CD4-positive, alpha-beta T cell treated with Interleukin-1 beta for 1 hour (primary cell): Measurements from ENCODE around the gene MSS51.
"Not testable (repeated sequence)": the region's sequence is repeated elsewhere in the genome, so short reads cannot be mapped to it uniquely, and the experiment has no call there.

ENCODE experiments used
- DNase-seq, 2 donors: peaks; one replicate each; pipeline ENCODE4 v3.0.0-alpha.2; 2020 to 2022

MSS51 gene

DNA sequence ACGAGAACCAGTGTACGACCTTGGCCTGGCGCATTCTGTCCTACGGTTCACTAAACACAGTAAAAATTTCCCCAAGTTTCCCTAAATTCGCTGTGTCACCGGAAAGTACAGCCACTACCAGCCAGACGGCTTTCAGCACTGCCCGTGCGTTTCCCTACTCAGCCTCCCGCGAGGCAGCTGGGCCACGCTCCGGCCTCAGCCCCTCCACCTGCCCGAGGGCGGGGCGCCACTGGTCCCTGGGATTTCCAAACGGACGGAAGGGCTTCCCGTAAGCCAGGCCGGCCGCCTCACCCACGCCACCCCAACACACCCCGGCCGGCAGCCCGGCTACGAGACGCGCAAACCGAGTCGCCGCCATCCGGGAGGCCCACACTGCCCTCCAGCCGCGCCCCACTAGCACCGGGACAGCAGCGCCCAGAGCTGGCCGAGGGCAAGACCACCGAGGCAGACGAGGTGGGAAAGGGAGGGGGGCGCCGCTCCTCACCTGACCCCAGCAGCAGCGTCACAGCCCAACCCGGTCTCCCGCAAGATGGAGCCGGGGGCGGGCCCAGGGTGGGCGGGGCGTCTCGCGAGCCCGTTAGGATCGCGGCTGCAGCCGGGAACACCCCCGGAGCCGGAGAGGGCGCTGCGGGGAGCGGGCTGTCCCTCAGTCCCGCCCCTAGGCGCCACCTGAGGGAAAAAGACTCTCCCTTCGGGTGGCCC, 19.7 kb downstream of the MSS51 start, which contains the start of gene ANXA7:
Gene ANXA7, minus strand, starts transcription at position 531 of the 702 bp plus-strand sequence. CDS start 13,202 bp downstream, outside the sequence.
- peak; percentile 92 for DNase-seq

DNA sequence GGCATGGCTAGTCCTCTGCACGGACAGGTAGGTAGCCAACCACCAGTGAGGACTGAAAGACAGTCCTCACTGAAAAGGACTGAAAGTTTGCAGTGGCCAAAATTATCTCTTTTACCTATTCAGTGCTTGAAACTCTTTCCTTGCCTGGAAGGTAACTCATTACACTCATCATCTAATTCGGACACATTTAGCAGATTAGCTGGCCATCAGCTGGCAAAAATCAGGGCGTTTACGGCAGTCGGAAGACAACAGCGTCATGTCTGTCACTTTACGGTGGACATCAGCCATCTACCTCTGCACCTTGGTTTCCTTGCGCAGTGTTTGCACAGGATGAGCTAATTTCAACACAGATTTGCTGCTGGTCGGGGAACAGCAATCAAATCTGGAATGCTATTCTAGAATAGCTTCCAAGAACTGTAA, 20.2 kb downstream of the MSS51 start:
- peak; percentile 43 to 59 for DNase-seq

DNA sequence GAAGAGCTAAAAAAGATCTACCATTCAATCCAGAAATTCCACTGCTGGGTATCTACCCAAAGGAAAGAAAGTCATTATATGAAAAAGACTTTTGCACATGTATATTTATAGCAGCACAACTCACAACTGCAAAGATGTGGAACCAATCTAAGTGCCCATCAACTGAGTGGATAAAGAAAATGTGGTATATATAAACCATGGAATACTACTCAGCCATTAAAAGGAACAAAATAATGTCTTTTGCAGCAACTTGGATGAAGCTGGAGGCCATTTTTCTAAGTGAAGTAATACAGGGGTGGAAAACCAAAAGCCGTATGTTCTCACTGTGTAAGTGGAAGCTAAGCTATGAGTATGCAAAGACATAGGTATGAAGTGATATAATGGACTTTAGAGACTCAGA, 22.5 kb downstream of the MSS51 start:
- DNase-seq = no peak

DNA sequence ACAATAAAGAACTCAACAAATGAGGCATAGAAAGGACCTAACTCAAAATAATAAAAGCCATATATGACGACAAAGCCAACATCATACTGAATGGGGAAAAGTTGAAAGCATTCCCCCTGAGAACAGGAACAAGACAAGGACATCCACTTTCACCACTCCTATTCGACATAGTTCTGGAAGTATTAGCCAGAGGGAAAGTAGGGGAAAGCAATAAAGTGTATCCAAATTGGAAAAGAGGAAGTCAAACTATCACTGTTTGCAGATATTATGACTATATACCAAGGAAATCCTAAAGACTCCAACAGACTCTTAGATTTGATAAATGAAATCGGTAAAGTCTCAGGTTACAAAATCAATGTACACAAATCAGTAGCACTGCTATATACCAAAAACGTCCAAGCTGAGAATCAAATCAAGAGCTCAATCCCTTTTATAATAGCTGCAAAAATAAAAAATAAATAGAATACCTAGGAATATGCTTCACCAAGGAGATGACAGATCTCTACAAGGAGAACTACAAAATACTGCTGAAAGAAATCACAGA, 24.3 kb downstream of the MSS51 start:
- no peak for DNase-seq

DNA sequence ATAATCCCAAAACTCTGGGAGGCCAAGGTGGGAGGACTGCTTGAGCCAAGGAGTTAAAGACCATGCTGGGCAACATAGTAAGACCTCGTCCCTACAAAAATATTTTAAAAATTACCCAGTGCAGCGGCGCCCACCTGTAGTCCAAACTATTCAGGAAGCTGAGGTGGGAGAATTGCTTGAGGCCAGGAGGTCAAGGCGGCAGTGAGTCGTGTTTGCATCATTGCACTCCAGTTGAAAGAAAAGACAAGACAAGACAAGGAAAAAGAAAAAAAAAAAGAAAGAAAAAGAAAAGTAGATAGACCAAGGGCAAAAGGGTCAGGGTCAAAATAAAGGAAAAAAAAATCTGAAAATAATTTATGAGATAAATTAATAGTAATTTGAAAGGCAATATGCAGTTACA, 25.3 kb downstream of the MSS51 start:
- DNase-seq = no peak

DNA sequence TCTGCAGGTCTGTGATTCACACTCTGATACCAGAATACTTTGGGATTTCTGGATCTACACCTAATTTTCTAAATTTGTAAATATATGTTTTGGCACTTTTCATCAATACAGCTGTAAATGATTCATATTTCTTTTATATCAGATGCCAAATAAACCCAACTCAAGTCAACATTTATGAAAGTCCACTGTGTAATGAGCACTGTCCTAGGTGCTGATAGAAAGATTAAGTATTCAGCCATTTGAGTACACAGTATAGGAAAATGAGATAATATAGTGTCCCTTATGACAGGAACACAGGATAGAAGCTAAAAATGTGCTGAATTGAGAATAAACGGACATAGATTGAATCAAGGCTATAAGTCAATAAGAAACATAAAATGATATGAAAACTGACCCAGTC, 25.9 kb downstream of the MSS51 start:
- DNase-seq = no peak

DNA sequence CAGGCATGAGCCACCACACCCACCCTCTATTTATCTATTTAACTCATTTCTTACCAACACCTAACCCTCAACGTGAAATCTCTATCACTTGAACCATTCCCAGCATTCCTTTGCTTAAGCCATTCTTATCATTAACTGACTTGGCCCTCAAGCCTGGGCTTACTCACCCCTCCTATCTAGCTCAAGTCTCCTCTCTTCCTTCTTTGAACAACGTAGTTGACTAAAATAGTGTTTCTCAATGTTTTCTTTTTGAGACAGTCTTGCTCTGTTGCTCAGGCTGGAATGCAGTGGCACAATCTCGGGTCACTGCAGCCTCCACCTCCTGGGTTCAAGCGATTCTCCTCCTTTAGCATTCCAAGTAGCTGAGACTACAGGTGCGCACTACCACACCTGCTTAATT, 26.5 kb downstream of the MSS51 start:
- DNase-seq = no peak

DNA sequence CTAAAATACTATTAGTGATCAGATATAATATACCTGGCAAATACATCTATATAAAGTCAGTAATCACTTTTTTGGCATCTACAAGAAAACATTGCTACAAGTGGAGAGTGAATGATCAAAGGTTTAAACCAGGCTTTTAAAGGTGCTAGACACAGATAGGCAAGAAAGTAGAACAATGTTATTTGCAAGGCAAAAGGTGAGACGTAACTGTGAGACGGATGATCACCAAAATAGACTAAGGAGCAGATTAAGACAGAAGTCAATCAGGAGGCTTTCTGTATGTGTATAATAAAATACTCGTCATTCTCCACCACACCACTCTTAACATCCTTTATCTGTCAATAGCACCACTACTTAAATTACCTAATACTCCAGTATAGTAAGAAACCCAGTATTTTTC, 27.8 kb downstream of the MSS51 start:
- no peak for DNase-seq

DNA sequence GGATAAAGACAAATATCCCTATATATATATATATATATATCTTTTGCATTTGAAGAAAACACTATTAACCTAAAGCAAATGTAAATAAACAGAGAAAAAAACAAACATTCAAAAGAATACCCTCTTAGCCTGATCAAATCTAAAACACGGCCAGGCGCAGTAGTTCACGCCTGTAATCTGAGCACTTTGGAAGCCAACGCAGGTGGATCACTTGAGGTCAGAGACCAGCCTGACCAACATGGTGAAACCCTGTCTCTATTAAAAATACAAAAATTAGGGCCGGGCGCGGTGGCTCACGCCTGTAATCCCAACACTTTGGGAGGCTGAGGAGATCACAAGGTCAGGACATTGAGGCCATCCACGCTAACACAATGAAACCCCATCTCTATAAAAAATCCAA, 28.7 kb downstream of the MSS51 start:
- no peak for DNase-seq

DNA sequence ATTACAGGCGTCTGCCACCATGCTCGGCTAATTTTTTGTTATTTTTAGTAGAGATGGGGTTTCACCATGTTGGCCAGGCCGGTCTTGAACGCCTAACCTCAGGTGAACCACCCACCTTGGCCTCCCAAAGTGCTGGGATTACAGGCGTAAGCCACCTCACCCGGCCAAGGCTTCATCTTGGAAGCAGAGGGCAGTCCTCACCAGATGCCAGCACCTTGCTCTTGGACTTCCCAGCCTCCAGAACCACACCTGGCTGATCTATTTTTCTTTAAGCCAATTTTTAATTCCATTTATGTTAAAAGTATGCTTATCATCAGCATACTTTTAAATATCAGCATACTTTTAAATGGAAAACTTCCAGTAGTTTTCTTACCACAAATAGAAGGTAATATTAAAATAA, 31.7 kb downstream of the MSS51 start:
- DNase-seq = no peak

DNA sequence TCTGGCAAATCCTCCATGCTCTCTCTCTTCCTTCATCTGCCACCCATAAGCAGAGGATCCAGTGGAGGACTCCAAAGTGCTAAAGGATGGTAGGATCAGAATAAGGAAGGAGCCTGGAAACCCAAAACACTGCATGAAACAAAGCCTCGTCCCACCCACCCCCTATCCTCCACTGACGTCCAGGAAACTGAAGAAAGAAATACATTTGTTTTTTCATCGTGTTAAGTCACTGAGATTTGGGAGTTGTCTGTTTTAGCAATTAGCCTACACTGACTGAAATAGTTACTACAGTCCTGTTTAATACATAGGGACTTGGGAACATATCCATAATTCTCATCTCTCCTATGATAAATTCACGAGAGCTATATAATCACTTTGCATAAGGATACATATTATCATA, 34.3 kb downstream of the MSS51 start:
- no peak for DNase-seq

DNA sequence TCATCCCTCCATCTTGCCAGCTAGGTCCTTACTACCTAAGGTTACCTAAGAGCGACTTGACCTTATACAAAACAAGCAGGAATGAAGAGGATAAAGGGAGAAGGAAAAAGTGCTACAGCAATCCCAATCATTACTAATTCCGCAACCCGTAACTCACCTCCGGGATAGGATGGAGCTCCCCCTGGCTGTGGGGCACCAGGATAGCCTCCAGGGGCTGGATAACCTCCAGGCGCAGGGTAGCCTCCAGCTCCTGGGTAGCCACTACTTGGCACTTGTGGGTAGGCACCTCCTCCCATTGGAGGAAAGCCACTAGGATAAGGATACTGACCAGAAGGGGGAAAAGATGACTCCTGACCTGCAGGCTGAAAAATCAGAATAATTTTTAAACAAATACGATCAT, 35.3 kb downstream of the MSS51 start:
- no peak for DNase-seq

DNA sequence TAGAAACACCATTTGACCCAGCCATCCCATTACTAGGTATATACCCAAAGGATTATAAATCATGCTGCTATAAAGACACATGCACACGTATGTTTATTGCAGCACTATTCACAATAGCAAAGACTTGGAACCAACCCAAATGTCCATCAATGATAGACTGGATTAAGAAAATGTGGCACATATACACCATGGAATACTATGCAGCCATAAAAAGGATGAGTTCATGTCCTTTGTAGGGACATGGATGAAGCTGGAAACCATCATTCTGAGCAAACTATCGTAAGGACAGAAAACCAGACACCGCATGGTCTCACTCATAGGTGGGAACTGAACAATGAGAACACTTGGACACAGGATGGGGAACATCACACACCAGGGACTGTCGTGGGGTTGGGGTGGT, 39.0 kb downstream of the MSS51 start:
- not testable (repeated sequence) for DNase-seq

DNA sequence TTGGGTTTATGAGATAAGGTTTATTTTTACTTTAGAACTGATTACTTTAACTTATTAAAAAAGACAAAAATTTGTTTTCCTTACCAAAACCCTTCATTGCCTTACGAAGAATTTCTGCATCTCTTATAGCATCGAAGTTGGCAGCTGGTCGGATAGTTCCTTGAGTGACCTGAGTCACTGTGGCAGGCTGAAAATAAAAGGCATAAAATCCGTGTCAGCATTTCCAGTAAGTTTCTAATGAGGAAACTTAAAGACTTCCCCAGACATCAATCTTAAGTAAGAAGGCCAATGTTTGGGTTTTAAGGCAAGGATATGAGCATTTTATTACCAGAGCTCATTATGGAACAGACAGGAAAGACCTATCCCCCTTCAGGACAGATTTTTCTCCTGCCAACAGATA, 45.1 kb downstream of the MSS51 start:
- no peak for DNase-seq

DNA sequence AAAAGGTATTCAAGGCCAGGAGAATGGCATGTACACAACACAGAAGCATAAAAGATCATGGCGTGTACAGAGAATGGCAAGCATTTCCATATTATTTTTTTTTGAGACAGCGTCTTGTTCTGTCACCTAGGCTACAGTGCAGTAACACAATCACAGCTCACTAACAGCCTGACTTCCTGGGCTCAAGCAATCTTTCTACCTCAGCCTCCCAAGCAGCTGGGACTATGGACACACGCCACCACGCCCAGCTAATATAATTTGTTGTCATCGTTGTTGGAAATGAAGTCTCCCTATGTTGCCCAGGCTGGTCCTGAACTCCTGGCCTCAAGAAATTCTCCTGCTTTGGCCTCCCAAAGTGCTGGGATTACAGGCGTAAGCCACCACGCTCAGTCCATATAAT, 46.8 kb downstream of the MSS51 start:
- DNase-seq = no peak

DNA sequence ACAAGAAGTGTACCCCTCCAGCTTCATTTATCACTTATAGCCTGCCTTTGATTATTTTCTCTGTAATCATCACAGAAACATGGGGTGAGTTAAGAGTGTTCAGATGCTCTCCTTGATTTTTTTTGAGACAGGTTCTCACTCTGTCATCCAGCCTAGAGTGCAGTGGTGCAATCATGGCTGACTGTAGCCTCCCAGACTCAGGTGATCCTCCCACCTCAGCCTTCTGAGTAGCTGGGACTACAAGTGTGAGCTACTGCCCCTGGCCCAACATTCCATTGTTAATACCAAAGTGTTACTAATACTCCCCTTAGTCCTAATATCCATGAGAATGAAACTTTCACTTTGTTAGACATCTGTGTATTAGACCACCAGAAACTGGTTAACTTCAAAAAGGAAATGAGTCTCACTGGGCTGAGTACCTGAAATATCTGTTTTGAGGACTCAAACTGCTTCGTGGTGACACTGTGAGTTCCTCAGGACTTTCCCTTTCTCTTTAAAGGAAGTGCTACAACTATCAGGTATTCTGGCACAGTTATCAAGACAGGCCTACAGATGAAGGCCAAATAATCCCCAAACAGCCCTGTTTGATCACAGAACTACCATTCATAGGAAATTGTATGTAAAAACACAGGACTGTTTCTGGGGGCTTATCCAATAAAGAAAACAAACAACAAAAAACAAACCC, 54.2 kb downstream of the MSS51 start:
- no peak for DNase-seq

DNA sequence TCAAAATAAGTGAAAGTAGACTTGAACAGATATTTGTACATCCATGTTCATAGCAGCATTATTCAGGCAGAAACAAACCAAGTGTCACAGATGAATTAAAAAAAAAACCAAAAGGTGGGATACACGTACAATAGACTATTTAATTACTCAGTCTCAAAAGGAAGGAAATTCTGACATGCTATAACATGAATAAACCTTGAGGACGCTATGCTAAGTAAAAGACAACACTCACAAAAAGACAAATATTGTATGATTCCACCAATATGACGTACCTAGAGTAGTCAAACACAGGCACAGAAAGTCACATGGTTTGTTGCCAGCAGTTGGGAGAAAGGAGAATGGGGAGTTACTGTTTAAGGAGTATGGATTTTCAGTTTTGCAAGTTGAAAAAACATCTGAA, 56.7 kb downstream of the MSS51 start:
- DNase-seq = no peak
